ENCODE measurements around the gene EZH1. TPM values are rescaled to one million over a fixed set of nuclear protein-coding genes. Genes with fewer than 3 reads are reported as not detected.

Gene EZH1
- total RNA-seq, 2 experiments from 2014 or later: 23.1 to 25.5 TPM

DNA sequence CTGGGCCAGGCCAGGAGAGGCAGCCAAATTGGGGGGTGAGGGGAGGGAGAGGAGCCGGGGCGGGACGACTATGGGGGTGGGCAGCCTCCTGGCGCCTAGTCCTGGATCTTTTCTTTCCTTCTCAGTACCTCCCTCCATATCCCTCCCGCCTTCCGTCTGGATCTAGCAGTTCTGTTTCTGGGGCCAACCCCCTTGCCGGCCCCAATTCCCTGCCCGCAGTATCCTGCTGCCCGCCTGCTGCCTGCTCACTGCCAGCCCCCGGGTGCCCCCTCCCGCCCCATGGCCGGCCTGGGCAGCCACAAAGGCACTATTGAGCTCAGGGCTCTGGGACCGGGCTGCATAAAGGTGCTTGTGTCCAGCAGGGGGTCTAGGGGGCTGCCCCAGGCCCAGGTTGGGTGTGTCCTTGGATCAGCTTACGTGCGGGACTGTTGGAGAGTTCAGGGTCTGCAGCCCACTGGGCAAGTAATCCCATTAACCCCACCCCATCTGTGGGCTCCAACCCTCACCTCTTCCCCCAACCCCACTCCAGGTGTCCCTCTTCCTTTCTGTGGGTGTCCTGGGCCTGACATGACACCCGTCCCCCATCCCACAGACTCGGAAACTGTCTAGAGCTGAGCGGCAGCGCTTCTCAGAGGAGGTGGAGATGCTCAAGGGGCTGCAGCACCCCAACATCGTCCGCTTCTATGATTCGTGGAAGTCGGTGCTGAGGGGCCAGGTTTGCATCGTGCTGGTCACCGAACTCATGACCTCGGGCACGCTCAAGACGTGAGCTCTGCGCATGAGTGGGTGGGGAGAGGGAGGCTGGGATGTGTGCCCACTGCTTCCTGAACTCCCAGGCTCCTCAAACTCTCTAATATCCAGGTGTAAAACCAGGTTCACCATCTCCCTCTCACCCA is 37.6 kb upstream of the EZH1 start:
- POLR2A ChIA-PET: interaction anchor here (0.6 to 4.5 kb wide), 6 partner anchors 9 to 779 kb away, joined by 3 to 22 read pairs (median 4); partner anchors contain the start of genes CNTD1, COA3 and VPS25
- CTCF ChIA-PET: no interaction called here
- Mint-ChIP-seq H3K4me3 (no peak overlapping the region), H3K9me3 (no peaks in the 10 kb centered on the region), H3K27ac (no peak overlapping the region), H3K27me3 (peaks cover 52% of the 10 kb centered on the region), H3K36me3 (ENCODE audit: low read depth) (peaks cover 18% of the 10 kb centered on the region), H3K4me1 (ENCODE audit: low read depth) (peaks cover 22% of the 10 kb centered on the region)
- TF ChIP-seq, protein P1, sequence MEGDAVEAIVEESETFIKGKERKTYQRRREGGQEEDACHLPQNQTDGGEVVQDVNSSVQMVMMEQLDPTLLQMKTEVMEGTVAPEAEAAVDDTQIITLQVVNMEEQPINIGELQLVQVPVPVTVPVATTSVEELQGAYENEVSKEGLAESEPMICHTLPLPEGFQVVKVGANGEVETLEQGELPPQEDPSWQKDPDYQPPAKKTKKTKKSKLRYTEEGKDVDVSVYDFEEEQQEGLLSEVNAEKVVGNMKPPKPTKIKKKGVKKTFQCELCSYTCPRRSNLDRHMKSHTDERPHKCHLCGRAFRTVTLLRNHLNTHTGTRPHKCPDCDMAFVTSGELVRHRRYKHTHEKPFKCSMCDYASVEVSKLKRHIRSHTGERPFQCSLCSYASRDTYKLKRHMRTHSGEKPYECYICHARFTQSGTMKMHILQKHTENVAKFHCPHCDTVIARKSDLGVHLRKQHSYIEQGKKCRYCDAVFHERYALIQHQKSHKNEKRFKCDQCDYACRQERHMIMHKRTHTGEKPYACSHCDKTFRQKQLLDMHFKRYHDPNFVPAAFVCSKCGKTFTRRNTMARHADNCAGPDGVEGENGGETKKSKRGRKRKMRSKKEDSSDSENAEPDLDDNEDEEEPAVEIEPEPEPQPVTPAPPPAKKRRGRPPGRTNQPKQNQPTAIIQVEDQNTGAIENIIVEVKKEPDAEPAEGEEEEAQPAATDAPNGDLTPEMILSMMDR (IDR thresholded peaks at IDR 0.05): no peak
- intact Hi-C loops (cut with micrococcal nuclease): no loop called here
- peak; percentile 20 for ATAC-seq
- DNase-seq: no peak

DNA sequence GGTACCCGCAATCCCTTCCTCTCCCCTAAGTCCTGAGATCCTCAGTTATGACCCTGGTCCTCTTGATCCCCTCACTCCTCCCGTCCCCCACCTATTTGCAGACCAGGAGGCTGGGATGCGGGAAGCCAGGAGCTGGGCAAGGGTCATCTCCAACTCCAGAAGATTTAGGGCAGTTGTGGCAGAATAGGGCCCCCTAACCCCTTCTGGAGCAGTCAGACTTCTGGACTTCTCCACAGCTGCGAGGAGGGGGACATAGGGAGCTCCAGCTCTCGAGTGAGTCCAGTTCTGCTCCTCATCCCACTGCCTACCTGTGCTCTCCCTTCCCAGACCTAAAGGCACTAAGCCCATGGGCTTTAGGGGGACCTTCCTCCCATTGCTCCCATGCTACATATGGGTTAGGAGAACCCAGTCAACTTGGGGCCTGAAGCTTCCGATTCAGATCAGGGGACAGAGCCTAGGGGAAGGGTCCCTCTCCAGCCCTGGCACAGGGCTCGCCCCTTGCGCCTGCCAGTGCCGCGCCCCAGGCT is 36.9 kb upstream of the EZH1 start:
- peaks cover 22% of the 10 kb centered on the region for H3K4me1 Mint-ChIP-seq (ENCODE audit: low read depth)
- TF ChIP-seq, protein P1 (IDR thresholded peaks at IDR 0.05): no peak
- no peaks in the 10 kb centered on the region for H3K9me3 Mint-ChIP-seq
- peaks cover 48% of the 10 kb centered on the region for H3K27me3 Mint-ChIP-seq
- H3K27ac Mint-ChIP-seq: no peak overlapping the region
- CTCF ChIA-PET: no interaction called here
- no peak for ATAC-seq
- POLR2A ChIA-PET: interaction anchor here (1.2 to 4.5 kb wide), 4 partner anchors 8 to 16 kb away, joined by 3 to 22 read pairs (median 4); partner anchors contain the start of genes CNTD1, COA3 and VPS25
- no peak for DNase-seq
- intact Hi-C loops (cut with micrococcal nuclease): no loop called here
- H3K36me3 Mint-ChIP-seq (ENCODE audit: low read depth): peaks cover 18% of the 10 kb centered on the region
- H3K4me3 Mint-ChIP-seq: no peak overlapping the region

DNA sequence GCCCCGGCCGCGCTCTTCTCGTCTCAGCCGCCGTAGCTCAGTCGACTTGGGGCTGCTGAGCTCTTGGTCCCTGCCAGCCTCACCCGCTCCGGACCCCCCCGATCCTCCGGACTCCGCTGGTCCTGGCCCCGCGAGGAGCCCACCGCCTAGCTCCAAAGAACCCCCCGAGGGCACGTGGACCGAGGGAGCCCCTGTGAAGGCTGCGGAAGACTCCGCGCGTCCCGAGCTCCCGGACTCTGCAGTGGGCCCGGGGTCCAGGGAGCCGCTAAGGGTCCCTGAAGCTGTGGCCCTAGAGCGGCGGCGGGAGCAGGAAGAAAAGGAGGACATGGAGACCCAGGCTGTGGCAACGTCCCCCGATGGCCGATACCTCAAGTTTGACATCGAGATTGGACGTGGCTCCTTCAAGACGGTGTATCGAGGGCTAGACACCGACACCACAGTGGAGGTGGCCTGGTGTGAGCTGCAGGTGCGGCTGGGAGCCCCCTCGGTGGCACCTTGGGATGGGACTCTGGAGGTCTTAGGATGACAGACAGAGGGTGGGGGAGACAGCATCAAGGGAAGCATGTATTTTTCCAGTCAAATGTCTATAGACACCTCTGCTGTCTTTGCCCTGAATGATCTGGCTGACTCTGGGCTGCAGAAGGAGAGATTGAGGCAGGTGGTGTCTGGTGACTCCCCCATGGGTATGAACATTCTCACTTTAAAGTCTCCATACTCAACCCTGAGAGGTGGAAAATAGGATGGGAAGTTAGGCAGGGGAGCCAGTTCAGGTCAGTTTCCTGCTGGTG is 36.2 kb upstream of the EZH1 start:
- CTCF ChIA-PET: interaction anchor here (0.8 kb wide), 1 partner anchor 202 kb away, joined by 3 read pairs; no protein-coding TSS in a partner anchor
- DNase-seq (no peak), ATAC-seq (no peak)
- Mint-ChIP-seq H3K27ac (no peak overlapping the region), H3K36me3 (ENCODE audit: low read depth) (peaks cover 20% of the 10 kb centered on the region), H3K27me3 (peaks cover 43% of the 10 kb centered on the region), H3K9me3 (no peaks in the 10 kb centered on the region), H3K4me1 (ENCODE audit: low read depth) (peaks cover 22% of the 10 kb centered on the region), H3K4me3 (no peak overlapping the region)
- intact Hi-C loops (cut with micrococcal nuclease): no loop called here
- POLR2A ChIA-PET: interaction anchor here (0.7 to 4.5 kb wide), 5 partner anchors 7 to 203 kb away, joined by 3 to 22 read pairs (median 4); partner anchors contain the start of genes CNTD1, COA3 and VPS25
- TF ChIP-seq, protein P1 (IDR thresholded peaks at IDR 0.05): no peak

DNA sequence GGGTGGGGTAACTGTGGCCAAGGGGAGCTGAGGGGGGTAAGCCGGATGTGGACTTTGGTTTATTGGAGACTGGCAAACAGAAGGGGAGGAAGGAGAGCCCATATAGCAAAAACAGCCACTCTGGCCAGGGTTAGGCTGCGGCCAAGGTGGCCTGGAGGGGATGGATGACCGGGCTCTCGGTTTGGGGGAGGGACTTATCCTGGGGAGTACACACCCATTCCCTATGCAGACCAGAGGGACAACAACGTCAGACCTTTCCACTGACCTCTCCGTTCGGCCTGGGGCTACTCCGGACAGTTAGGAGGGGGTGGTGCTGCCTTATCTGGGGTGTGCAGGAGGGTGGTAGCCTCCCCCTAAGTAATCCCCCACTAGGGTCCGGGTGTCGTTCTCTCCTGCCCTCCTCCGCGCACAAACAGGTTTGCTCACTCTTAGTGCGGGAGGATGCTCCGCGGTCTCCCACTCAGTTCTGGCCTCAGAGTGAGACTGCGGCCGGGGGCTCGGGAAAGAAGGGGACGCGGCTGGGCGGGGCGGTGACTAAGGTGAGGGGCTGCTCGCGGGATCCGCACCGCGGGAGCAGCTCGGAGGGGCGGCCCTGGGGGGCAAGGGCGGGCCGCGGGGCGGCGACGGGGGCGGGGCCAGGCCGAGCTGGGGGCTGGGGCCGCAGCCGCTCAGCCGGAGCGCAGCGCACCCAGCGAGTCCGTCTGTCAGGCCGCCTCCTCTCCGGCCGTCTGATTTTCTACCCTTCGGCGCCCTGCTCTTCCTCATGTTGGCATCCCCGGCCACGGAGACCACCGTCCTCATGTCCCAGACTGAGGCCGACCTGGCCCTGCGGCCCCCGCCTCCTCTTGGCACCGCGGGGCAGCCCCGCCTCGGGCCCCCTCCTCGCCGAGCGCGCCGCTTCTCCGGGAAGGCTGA is 35.4 kb upstream of the EZH1 start, which contains the start of gene WNK4:
Gene WNK4 (plus strand): TSS at position 675 of the 915 bp plus-strand sequence. CDS start 89 bp downstream, at position 764.
- DNase-seq: no peak
- ChIA-PET POLR2A (interaction anchor here (0.7 to 1.1 kb wide), 3 partner anchors 43 to 202 kb away, joined by 3 read pairs; no protein-coding TSS in a partner anchor), CTCF (interaction anchor here (0.8 kb wide), 2 partner anchors 201 kb away, joined by 3 read pairs; no protein-coding TSS in a partner anchor)
- H3K27ac Mint-ChIP-seq: no peak within 1 kb of the TSS
- peaks cover 23% of the 10 kb centered on the region for H3K4me1 Mint-ChIP-seq (ENCODE audit: low read depth)
- no peak within 1 kb of the TSS for H3K4me3 Mint-ChIP-seq
- intact Hi-C loops (cut with micrococcal nuclease): no loop called here
- TF ChIP-seq, protein P1 (IDR thresholded peaks at IDR 0.05): no peak
- H3K27me3 Mint-ChIP-seq: peaks cover 37% of the 10 kb centered on the region
- peak; percentile 42 for ATAC-seq
- peaks cover 26% of the 10 kb centered on the region for H3K36me3 Mint-ChIP-seq (ENCODE audit: low read depth)
- H3K9me3 Mint-ChIP-seq: no peaks in the 10 kb centered on the region
